ENCODE results near the gene HOPX.
"Not testable (repeated sequence)": the region's sequence is repeated elsewhere in the genome, so short reads cannot be mapped to it uniquely, and the experiment has no call there.

Gene HOPX

GRCh38 chr4:56680266-56680665 lies 830 bp downstream of the HOPX start:
- TF ChIP-seq CTCF (IDR thresholded peaks at IDR 0.05; ENCODE audit: insufficient read depth, missing control alignments), result no peak

GRCh38 chr4:56677711-56678110 lies 3.4 kb downstream of the HOPX start:
- no peak for DNase-seq (ENCODE audit: insufficient read length, low spot score)
- FAIRE-seq, result no peak

More at GRCh38 chr4:56680266-56680665, 830 bp downstream of the HOPX start:
- FAIRE-seq, result no peak
- no peak for DNase-seq (ENCODE audit: insufficient read length, low spot score)

GRCh38 chr4:56674984-56675383 lies 6.1 kb downstream of the HOPX start:
- no peak for FAIRE-seq
- DNase-seq (ENCODE audit: insufficient read length, low spot score), result no peak
- no peak for TF ChIP-seq CTCF (IDR thresholded peaks at IDR 0.05; ENCODE audit: insufficient read depth, missing control alignments)

More at GRCh38 chr4:56677711-56678110, 3.4 kb downstream of the HOPX start:
- TF ChIP-seq CTCF (IDR thresholded peaks at IDR 0.05; ENCODE audit: insufficient read depth, missing control alignments), result no peak

GRCh38 chr4:56671860-56672259 lies 9.2 kb downstream of the HOPX start:
- no peak for FAIRE-seq
- TF ChIP-seq CTCF (IDR thresholded peaks at IDR 0.05; ENCODE audit: insufficient read depth, missing control alignments), result no peak
- no peak for DNase-seq (ENCODE audit: insufficient read length, low spot score)

DNA sequence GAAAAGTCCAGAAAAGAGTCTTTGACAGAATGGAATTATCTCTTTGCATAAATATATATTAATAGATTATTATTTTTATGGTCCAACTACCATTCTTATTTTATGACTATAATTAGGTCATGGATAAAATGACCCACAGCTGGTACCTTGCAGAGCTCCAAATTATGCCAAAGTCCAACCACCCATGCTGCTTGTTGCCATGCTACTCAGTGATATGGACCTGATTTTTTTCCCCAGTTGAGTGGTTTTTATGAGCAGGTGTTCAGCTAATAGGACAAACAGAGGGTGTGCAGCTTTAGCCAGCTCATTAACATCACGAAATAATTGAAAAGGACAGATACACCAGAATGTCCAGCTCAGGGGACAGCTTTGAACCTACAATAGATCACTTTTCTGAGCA lies 9.7 kb downstream of the HOPX start:
- no peak for FAIRE-seq
- TF ChIP-seq CTCF (IDR thresholded peaks at IDR 0.05; ENCODE audit: insufficient read depth, missing control alignments), result no peak

GRCh38 chr4:56668267-56668666 lies 12.8 kb downstream of the HOPX start:
- no peak for FAIRE-seq
- peak; percentile 62 for TF ChIP-seq CTCF (IDR thresholded peaks at IDR 0.05; ENCODE audit: insufficient read depth, missing control alignments)
- DNase-seq (ENCODE audit: insufficient read length, low spot score), result peak; percentile 30

More for the DNA sequence above, 9.7 kb downstream of the HOPX start:
- DNase-seq (ENCODE audit: insufficient read length, low spot score), result no peak

DNA sequence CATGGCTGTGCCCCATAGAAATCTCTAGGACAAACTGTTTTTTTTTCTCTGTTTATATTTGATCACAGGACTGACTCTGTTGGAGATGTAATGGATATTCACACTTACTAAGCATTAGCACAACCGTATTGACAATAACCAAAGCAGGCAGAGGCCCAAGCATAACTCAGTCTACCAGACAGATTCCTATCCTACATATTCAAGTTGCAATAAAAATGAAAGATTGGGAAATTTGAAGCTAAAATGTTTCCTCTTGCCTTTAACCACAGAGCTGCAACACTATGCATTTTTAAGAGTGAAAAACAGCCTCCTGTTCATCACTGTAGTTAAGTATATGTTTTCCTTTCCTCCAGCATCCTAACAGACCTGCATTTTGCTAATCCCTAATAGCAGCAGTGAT lies 13.7 kb downstream of the HOPX start:
- not testable (repeated sequence) for DNase-seq (ENCODE audit: insufficient read length, low spot score); FAIRE-seq

- FAIRE-seq (no peak), DNase-seq (ENCODE audit: insufficient read length, low spot score) (no peak)
- no peak for TF ChIP-seq CTCF (IDR thresholded peaks at IDR 0.05; ENCODE audit: insufficient read depth, missing control alignments)
These were observed 14.8 kb downstream of the HOPX start for GRCh38 chr4:56666279-56666678.

Data from D721Med (cell line).